Keratinocyte (primary cell): ENCODE results near the gene CCDC186. TPM values are rescaled to one million over a fixed set of nuclear protein-coding genes. Genes with fewer than 3 reads are reported as not detected.

Experiments
- DNase-seq: peaks from one replicate; pipeline ENCODE4 v3.0.0-alpha.2; 2011; ENCODE audit warnings: low read depth, missing footprints, low spot score
- FAIRE-seq: peaks from 2 replicates; lab custom pipeline; 2011; peaks lifted over from hg19 to GRCh38; lab: Jason Lieb, UNC
- H2AFZ ChIP-seq: 2 replicates; pipeline ENCODE4 v1.6.0; 2012; ENCODE audit warnings: low read length, control low read depth, inconsistent platforms; ENCODE audit not compliant: control insufficient read depth
- H3K27ac ChIP-seq: 2 replicates; pipeline ENCODE4 v1.5.1; 2011; ENCODE audit warnings: low read length; ENCODE audit not compliant: control insufficient read depth, insufficient read depth
- H3K27me3 ChIP-seq: 3 replicates; pipeline ENCODE4 v1.6.0; 2011; ENCODE audit warnings: low read length; ENCODE audit not compliant: control insufficient read depth, insufficient read depth; ENCODE audit errors: extremely low read depth
- H3K36me3 ChIP-seq, 2 experiments: 2 replicates in 1 of 2; 3 replicates in 1 of 2; pipeline ENCODE4 v1.5.1; 2011; ENCODE audit warnings: low read length in 2 of 2, mild to moderate bottlenecking in 1 of 2; ENCODE audit not compliant: control insufficient read depth in 2 of 2, insufficient read depth in 2 of 2; ENCODE audit errors: extremely low read depth in 1 of 2
- H3K4me1 ChIP-seq: 3 replicates; pipeline ENCODE4 v1.5.1; 2011; ENCODE audit warnings: low read length; ENCODE audit not compliant: control insufficient read depth, insufficient read depth; ENCODE audit errors: extremely low read depth
- H3K4me2 ChIP-seq: 3 replicates; pipeline ENCODE4 v1.6.0; 2011; ENCODE audit warnings: low read depth, low read length; ENCODE audit not compliant: control insufficient read depth, insufficient read depth; ENCODE audit errors: extremely low read depth
- H3K4me3 ChIP-seq, 3 experiments: fragments of 200-600 bp in 1 of 3; sonication (generic) in 1 of 3; 2 replicates in 2 of 3; 3 replicates in 1 of 3; pipeline ENCODE4 v1.5.1; 2011 to 2016; ENCODE audit warnings: low read length in 3 of 3, mild to moderate bottlenecking in 3 of 3, control low read depth in 2 of 3, inconsistent platforms in 1 of 3, low read depth in 1 of 3, mixed read lengths in 1 of 3, mixed run types in 1 of 3, moderate library complexity in 1 of 3; ENCODE audit not compliant: control insufficient read depth in 2 of 3, insufficient read depth in 2 of 3; ENCODE audit errors: extremely low read depth in 1 of 3
- H3K79me2 ChIP-seq: 2 replicates; pipeline ENCODE4 v1.6.0; 2012; ENCODE audit warnings: low read length; ENCODE audit not compliant: control insufficient read depth, insufficient read depth
- H3K9ac ChIP-seq: 3 replicates; pipeline ENCODE4 v1.6.0; 2011; ENCODE audit warnings: low read length; ENCODE audit not compliant: control insufficient read depth, insufficient read depth; ENCODE audit errors: extremely low read depth
- H3K9me1 ChIP-seq: 3 replicates; pipeline ENCODE4 v1.6.0; 2011; ENCODE audit warnings: low read length; ENCODE audit not compliant: control insufficient read depth, insufficient read depth; ENCODE audit errors: extremely low read depth
- H3K9me3 ChIP-seq: 2 replicates; pipeline ENCODE4 v1.5.1; 2012; ENCODE audit warnings: low read depth, low read length; ENCODE audit not compliant: control insufficient read depth
- H4K20me1 ChIP-seq: 3 replicates; pipeline ENCODE4 v1.6.0; 2011; ENCODE audit warnings: low read length; ENCODE audit not compliant: control insufficient read depth, insufficient read depth; ENCODE audit errors: extremely low read depth
- CTCF ChIP-seq, 3 experiments: IDR thresholded peaks in 1 of 3; conservative IDR thresholded peaks in 1 of 3; optimal IDR thresholded peaks in 1 of 3; 2 replicates in 2 of 3; 3 replicates in 1 of 3; pipeline versions ENCODE3 to v1.5.1; 2011; ENCODE audit warnings: low read length in 3 of 3, mild to moderate bottlenecking in 3 of 3, moderate library complexity in 2 of 3, control low read depth in 1 of 3, inconsistent platforms in 1 of 3; ENCODE audit not compliant: insufficient read depth in 2 of 3; ENCODE audit errors: extremely low read depth in 1 of 3
- EZH2 ChIP-seq: IDR thresholded peaks from one replicate; pipeline ENCODE4 v1.6.1; 2012; ENCODE audit warnings: inconsistent platforms, mild to moderate bottlenecking, low read length, moderate library complexity
- dilution Hi-C: fragments of 300-500 bp; cut with MboI; formaldehyde crosslinking; loops from one replicate; pipeline ENCODE4 v1.7.0; 2020; ENCODE audit warnings: low sequenced_read_pairs; ENCODE audit not compliant: extremely low pct_ligation_motif_present
- polyA plus RNA-seq, 5 experiments: library from polyadenylated mRNA; depleted of rRNA in 3 of 5; stranded (reverse) in 3 of 5; stranded (forward) in 1 of 5; unstranded in 1 of 5; fragments of >200 nt; gene quantifications; 1 replicate in 1 of 5; 2 replicates in 3 of 5; 3 replicates in 1 of 5; pipeline versions ENCODE4 v1.2.1 to v1.2.3, GENCODE V29; 2011 to 2012; ENCODE audit warnings: missing spikeins in 2 of 5, low read depth in 1 of 5, low replicate concordance in 1 of 5

The CCDC186 gene
- polyA plus RNA-seq, 1 donor (not counting 4 experiments of a cell fraction or from before 2014, with no cell fraction given): 13.0 TPM

- no peak overlapping the region for H3K4me3 ChIP-seq
- no peaks in the 10 kb centered on the region for H3K36me3 ChIP-seq
- H3K79me2 ChIP-seq: no peaks in the 10 kb centered on the region
- no peaks in the 10 kb centered on the region for H3K9me1 ChIP-seq
- FAIRE-seq (no peak), DNase-seq (no peak)
- peaks cover 17% of the 10 kb centered on the region for H3K27me3 ChIP-seq
- no peaks in the 10 kb centered on the region for H3K9me3 ChIP-seq
- no peak overlapping the region for H2AFZ ChIP-seq
- no peak overlapping the region for H3K9ac ChIP-seq
- H4K20me1 ChIP-seq: no peaks in the 10 kb centered on the region
- H3K27ac ChIP-seq: no peak overlapping the region
- dilution Hi-C loops: no loop called here
- TF ChIP-seq CTCF (optimal IDR thresholded peaks at IDR 0.05 in 1 of 3, IDR thresholded peaks at IDR 0.05 in 1 of 3, conservative IDR thresholded peaks at IDR 0.05 in 1 of 3; ENCODE audit: extremely low read depth in 1 of 3, insufficient read depth in 2 of 3, low read length in 3 of 3) (no peak), EZH2 (no peak)
- H3K4me1 ChIP-seq: peaks cover 10% of the 10 kb centered on the region
- H3K4me2 ChIP-seq: no peak overlapping the region
Observed at GRCh38 chr10:114199239-114199638, 25.2 kb upstream of the CCDC186 start.

DNA sequence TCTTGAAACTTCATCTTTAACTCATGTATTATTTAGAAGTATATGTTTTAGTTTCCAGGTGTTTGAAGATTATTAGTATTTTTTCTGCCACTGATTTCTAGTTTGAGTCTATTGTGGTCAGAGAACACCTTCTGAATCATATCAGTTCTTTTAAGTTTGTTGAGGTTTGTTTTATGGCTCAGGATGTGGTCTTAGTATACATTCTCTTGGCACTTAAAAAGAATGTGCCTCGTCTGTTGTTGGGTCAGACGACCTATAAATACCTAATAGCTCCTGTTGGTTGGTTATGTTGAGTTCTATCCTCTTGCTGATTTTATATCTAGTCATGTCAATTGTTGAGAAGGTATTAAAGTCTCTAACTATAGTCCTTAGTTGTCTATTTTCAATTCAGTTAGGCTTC, 21.1 kb upstream of the CCDC186 start:
- Histone ChIP-seq H3K27me3 (peaks cover 27% of the 10 kb centered on the region), H3K4me1 (peaks cover 10% of the 10 kb centered on the region), H3K9me3 (no peaks in the 10 kb centered on the region), H4K20me1 (no peaks in the 10 kb centered on the region), H3K4me2 (peak overlapping the region; percentile 6), H3K9ac (no peak overlapping the region), H3K36me3 (no peaks in the 10 kb centered on the region), H2AFZ (no peak overlapping the region), H3K4me3 (no peak overlapping the region), H3K79me2 (no peaks in the 10 kb centered on the region), H3K9me1 (no peaks in the 10 kb centered on the region), H3K27ac (no peak overlapping the region)
- TF ChIP-seq EZH2 (no peak), CTCF (optimal IDR thresholded peaks at IDR 0.05 in 1 of 3, IDR thresholded peaks at IDR 0.05 in 1 of 3, conservative IDR thresholded peaks at IDR 0.05 in 1 of 3; ENCODE audit: extremely low read depth in 1 of 3, insufficient read depth in 2 of 3, low read length in 3 of 3) (no peak)
- DNase-seq (no peak), FAIRE-seq (peak; percentile 81)
- dilution Hi-C loops: no loop called here
